Umbilical cord (tissue), 2 donors: ENCODE results near the gene RHEBL1. TPM values are rescaled to one million over a fixed set of nuclear protein-coding genes. Genes with fewer than 3 reads are reported as not detected.

Experiments used
- DNase-seq: peaks from one replicate; pipeline ENCODE4 v3.0.0-alpha.2; 2015; ENCODE audit warnings: low spot score
- total RNA-seq: library from RNA; depleted of rRNA; stranded (reverse); fragments of >200 nt; gene quantifications from one replicate; pipeline ENCODE4 v1.2.3, GENCODE V29; 2014; ENCODE audit warnings: low replicate concordance; ENCODE audit not compliant: insufficient read depth

Gene RHEBL1
- total RNA-seq, 1 donor from 2014 or later, result 3.9 TPM

DNA sequence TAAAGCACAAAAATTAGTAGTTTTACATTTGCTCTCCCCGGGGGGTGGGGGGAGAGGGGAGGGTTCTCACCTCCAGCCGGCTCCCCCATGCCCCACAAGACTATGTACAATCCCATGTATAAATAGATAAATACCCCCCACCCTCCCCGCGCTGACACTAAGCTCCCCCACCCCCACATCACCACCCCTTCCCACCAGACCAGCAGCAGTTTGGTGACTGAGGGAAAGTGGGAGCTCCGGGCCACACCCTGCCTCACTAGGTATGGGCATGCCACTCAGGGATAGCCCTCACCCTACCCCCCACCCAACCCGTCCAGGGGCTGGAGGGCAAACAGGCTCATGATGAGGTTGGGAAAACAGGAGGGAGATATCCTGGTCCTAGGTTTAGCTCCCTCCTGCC is 49.3 kb downstream of the RHEBL1 start:
- no peak for DNase-seq

DNA sequence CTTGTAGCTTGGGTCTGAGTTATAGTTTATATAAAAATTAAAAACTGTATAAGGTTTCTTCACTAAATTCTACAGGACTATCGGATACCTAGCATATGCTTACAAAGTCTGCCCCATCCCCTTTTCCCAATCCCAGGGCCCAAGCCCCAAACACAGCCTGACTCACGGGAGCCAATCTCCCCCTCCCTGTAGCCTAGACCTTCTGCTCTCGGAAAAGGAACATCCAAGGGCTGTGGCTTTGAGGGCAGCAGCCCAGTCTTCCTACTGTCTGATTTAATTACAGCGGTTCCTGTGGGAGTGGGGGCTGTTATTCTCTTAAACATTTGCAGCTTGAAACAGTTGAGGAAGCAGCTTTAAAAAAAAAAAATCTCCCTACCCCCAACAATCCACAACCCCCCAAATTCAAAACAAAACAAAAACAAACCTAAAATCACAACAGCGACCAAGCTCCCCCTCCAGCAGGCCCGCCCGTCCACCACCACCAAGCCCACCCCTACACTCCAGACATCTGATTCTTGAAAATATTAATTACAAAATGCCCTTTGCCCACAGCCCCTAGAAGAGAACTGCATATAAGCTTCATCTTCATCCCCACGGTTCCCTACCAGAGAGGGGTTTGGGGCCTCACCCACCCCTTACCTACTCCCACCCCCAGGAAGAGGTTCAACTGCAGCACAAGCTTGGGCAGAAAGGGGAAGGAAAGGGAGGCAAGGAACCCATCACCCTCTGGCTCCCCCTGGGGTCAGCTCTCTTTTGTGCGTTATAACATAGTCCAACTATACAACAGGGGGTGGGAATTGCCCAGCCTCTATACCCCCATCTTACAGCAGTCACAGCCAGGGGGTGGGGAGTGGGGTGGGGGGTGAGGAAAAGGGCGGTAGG is 50.1 kb downstream of the RHEBL1 start:
- no peak for DNase-seq

DNA sequence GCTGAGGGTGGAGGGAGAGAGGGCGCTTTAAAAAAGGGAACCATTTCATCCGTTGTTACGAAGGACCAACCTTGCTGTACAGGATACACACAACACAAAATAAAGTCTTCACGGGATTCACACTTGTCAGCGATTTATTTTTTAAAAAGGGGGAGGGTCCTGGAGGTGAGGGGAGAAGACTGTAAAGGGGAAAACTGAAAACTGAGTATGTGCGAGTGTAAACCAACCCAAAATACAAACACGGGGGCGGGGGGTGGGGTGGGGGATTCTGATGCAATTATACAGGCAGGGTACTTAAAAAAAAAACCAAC is 50.7 kb downstream of the RHEBL1 start:
- DNase-seq, result no peak

DNA sequence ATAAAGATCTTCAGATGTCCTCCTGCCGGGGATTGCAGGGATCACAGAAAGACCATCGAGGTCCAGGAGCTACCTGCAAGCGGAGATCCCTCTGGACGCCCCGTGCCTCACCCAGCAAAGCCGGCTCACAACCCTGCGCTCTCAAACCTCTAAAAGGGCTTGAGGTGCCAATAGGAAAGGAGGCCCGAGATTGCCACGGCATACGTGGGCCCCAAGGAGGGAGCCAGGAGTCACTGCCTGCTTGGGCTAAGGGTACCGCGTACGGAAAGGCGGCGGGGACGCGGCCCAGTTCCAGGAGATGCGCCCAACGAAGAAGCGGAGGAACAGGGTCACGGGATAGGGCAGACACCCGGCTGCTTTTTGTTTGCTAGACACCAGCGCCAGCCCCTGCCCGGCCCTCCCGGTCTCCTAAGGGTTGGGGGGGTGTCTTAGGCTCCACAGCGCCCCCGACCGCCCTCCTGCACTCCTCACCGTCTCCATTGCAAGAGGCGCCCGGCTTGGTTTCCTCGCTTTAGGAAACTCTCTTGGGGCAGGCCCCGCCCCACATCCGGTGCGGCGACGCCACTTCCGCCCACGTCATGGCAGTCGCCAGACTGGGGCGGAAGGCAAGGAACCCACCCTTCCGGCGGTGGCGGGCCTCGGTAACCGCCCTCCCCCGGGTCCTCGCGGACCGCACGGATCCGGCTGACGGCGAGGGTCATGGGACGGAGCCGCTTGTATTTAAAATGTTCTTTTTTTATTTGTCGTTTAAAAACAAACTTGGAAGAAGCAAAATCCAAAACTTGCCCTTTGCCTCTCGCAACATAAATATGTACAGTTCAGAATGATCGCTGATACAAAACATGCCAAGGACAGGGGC is 51.3 kb downstream of the RHEBL1 start, which contains the start of gene PRKAG1:
PRKAG1 (minus strand) TSS at position 516 of the 859 bp plus-strand sequence; CDS start at position 480, 36 bp downstream.
- peak; percentile 98 for DNase-seq

DNA sequence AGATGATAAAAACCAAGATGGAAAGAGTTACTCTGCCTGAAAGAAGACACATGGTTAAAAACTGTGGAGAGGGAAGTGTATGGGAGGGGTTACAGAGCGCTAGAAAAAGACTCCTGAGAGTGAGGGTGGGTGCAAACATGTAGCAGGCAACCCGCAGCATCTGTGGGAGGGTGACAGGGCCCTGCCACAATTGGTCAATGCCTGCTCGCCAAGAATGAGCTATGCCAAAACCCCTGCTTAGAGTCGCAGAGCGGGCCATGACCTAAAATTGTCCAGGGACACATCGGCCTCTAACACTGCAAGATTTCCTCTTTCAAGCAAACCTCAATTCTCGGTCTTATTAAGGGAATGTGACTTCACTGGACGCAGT is 51.9 kb downstream of the RHEBL1 start:
- DNase-seq, result no peak

DNA sequence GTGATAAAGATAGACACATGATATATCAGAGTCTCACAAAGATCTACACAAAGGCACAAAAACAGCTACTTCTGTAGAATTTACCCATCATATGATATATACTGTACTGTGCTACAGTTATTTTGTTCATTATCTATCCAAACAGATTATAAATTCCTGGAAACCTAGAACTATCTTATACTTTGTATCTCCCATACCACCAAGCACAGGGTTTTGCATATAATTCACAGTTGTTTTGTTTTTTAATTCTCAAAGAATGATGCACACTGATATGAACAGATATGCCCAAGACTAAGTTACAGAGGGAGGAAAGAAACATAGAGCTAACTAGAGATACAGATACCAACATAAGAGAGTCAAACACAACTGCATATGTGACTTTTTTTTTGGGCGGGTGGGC is 54.6 kb downstream of the RHEBL1 start:
- no peak for DNase-seq

Other genes starting within 250 kb of the RHEBL1 start
- gene DDX23, start 217.8 kb downstream of the RHEBL1 start, total RNA-seq, result 78.5 TPM
- gene RND1, start 204.1 kb downstream of the RHEBL1 start, total RNA-seq, result 5.8 TPM
- gene FKBP11, start 144.5 kb downstream of the RHEBL1 start, total RNA-seq, result 47.4 TPM
- 25.3 TPM for gene ARF3, start 112.5 kb downstream of the RHEBL1 start, total RNA-seq
- gene WNT10B, start 98.2 kb downstream of the RHEBL1 start, total RNA-seq, result 0.72 TPM
- not detected for gene WNT1, start 91.7 kb downstream of the RHEBL1 start, total RNA-seq
- 5.5 TPM for gene DDN, start 70.6 kb downstream of the RHEBL1 start, total RNA-seq
- gene PRKAG1, start 51.2 kb downstream of the RHEBL1 start, total RNA-seq, result 52.7 TPM
- 22.4 TPM for gene KMT2D, start 9.2 kb downstream of the RHEBL1 start, total RNA-seq
- 2.9 TPM for gene DHH, start 24.8 kb upstream of the RHEBL1 start, total RNA-seq
- 64.8 TPM for gene LMBR1L, start 40.9 kb upstream of the RHEBL1 start, total RNA-seq
- gene TUBA1B, start 61.4 kb upstream of the RHEBL1 start, total RNA-seq, result 560 TPM
- 562 TPM for gene TUBA1A, start 119.1 kb upstream of the RHEBL1 start, total RNA-seq
- 64.3 TPM for gene TUBA1C, start 195.1 kb upstream of the RHEBL1 start, total RNA-seq
- 0.72 TPM for gene PRPH, start 225.2 kb upstream of the RHEBL1 start, total RNA-seq